Tibial nerve (tissue), 4 donors: Measurements from ENCODE around the gene DAB1.

ENCODE experiments used
- CTCF ChIP-seq, 5 experiments: fragments of 200-600 bp in 3 of 5; fragments of 450-650 bp in 2 of 5; sonication (generic) in 3 of 5; IDR thresholded peaks; one replicate each; pipeline ENCODE4 v1.5.1; 2016 to 2019; ENCODE audit warnings: antibody characterized with exemption in 5 of 5, mild to moderate bottlenecking in 3 of 5, moderate library complexity in 2 of 5
- EP300 ChIP-seq, 2 donors: sonication (generic); formaldehyde crosslinking; IDR thresholded peaks; one replicate each; pipeline ENCODE4 v1.6.1; 2017; ENCODE audit warnings: antibody characterized with exemption in 2 of 2, mild to moderate bottlenecking in 1 of 2
- POLR2A ChIP-seq, 2 donors: fragments of 450-650 bp; IDR thresholded peaks; one replicate each; pipeline ENCODE4 v1.6.1; 2017; ENCODE audit warnings: antibody characterized with exemption in 2 of 2, mild to moderate bottlenecking in 2 of 2, moderate library complexity in 2 of 2

- TF ChIP-seq POLR2A (IDR thresholded peaks at IDR 0.05) (no peak), CTCF (IDR thresholded peaks at IDR 0.05) (no peak), EP300 (IDR thresholded peaks at IDR 0.05) (no peak)
Observed at GRCh38 chr1:56958526-56958925, 465.3 kb downstream of the DAB1 start.
